ENCODE results near the gene NECTIN3. TPM values are rescaled to one million over a fixed set of nuclear protein-coding genes. Genes with fewer than 3 reads are reported as not detected.
A peak's percentile ranks its signal among the peaks of the same experiment; 100 is the strongest.

Gene NECTIN3
- total and polyA plus RNA-seq, 8 donors = 1.3 to 10.3 (median 6.6) TPM

DNA sequence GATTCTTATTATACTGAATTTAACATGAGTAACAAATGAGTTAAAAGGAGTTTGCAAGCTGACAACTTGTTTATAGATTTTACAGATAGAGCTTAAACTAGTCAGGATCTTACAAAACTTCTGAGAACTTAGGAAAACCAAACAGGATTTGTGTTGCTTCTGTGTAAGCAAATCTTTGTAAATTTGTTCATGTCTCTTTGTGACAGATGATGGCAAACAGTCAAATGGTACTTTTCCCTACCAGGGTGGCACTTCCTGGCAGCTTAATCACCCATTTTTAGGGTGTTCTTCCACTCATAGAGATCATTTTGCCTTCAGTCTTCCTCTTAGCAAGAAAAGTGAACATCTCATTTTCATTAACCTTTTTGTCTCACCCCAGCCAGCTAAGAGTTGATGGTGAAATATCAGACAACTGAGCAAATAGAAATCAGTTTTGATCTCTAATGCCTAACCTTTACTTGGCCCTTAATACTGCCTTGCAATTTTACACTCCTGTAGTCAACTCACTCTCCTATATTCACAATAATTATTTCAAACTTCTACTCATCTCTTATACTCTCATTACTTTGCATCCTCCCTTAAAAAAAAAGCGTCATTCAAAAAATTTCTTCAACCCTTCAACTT is 23.7 kb upstream of the NECTIN3 start:
- Histone ChIP-seq H3K9me3 (no peaks in the 10 kb centered on the region), H3K27me3 (no peaks in the 10 kb centered on the region), H3K4me3 (no peak overlapping the region), H3K27ac (no peak overlapping the region), H3K36me3 (no peaks in the 10 kb centered on the region), H3K4me1 (no peaks in the 10 kb centered on the region)
- intact Hi-C loops (cut with DNase I) = no loop called here
- 86 to 90% methylated on average over 1 of the region's 1 CpG for WGBS, 2 donors
- peak in 1 of 4 donors; percentile 64 for ATAC-seq
- DNase-seq = no peak
- no peak for FAIRE-seq
- no peak for TF ChIP-seq CTCF (IDR thresholded peaks at IDR 0.05)

- FAIRE-seq = no peak
- no peak for DNase-seq
- TF ChIP-seq CTCF (IDR thresholded peaks at IDR 0.05) = no peak
- no peak overlapping the region for H3K4me3 ChIP-seq
- no peak overlapping the region for H3K27ac ChIP-seq
- no peaks in the 10 kb centered on the region for H3K27me3 ChIP-seq
- H3K36me3 ChIP-seq = no peaks in the 10 kb centered on the region
- intact Hi-C loops (cut with DNase I) = no loop called here
- no peaks in the 10 kb centered on the region for H3K4me1 ChIP-seq
- ATAC-seq = no peak
- H3K9me3 ChIP-seq = no peaks in the 10 kb centered on the region
Measured at GRCh38 chr3:111051354-111051753, 20.3 kb upstream of the NECTIN3 start.

- Histone ChIP-seq H3K27ac (no peak overlapping the region), H3K9me3 (no peaks in the 10 kb centered on the region), H3K4me1 (no peaks in the 10 kb centered on the region), H3K36me3 (no peaks in the 10 kb centered on the region), H3K4me3 (no peak overlapping the region), H3K27me3 (no peaks in the 10 kb centered on the region)
- no peak for TF ChIP-seq CTCF (IDR thresholded peaks at IDR 0.05)
- no peak for DNase-seq
- intact Hi-C loops (cut with DNase I) = no loop called here
- no peak for FAIRE-seq
- no peak for ATAC-seq
- WGBS, 2 donors = 39 to 48% methylated on average over 1 of the region's 1 CpG
Measured at GRCh38 chr3:111068574-111068973, 3.0 kb upstream of the NECTIN3 start.

DNA sequence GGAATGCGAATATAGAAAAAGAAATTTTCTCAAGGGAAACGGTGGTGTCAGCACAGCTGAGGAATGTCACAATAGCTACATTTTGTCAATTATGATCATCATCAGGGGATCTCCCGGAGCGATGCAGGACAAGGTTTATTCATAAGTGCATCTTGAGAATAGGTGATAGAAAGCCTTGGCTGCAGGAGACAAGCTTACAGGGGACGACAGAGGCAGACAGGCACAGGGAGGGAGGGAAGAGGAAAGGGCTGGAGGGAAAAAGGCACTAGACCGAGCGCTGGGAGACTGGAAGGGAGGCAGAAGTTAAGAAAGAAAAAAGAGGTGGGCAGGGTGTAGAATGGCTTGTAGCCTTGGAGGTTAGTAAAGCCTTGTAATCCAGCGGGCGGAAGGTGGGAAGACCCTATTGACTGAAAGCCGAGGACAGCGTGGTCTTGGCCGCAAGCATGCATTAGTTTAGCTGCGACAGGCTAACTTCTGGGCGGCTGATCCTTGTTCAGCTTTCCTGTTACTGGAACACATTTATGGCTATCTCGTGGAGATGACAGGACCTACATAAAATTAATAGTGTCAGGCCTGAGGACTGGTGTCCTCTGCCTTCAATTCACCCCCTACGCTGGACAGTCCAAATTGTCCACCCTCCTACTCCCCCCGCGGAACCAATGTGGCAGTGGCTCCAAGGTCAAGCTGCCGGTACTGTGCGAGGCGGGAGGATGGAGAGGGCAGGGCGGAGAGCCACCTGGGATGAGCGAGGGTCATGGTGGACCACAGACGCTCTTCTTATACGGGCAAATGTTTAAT is 1.4 kb upstream of the NECTIN3 start:
- WGBS, 2 donors = 17 to 19% methylated on average over 25 of the region's 25 CpGs
- ATAC-seq (peak in 3 of 4 donors; percentile 10 to 23 (median 22)), DNase-seq (peak; percentile 12 to 64 (median 37)), FAIRE-seq (no peak)
- Histone ChIP-seq H3K9me3 (no peaks in the 10 kb centered on the region), H3K36me3 (no peaks in the 10 kb centered on the region), H3K4me3 (peak overlapping the region; percentile 62 to 91 (median 76)), H3K27me3 (no peaks in the 10 kb centered on the region), H3K27ac (peak overlapping the region in 3 of 4 donors; percentile 51 to 88 (median 86)), H3K4me1 (peaks cover 0 to 5% (median 0%) of the 10 kb centered on the region in 3 donors)
- TF ChIP-seq CTCF (IDR thresholded peaks at IDR 0.05) = no peak
- intact Hi-C loops (cut with DNase I) = no loop called here
